ENCODE results near the gene LILRA2. TPM values are rescaled to one million over a fixed set of nuclear protein-coding genes. Genes with fewer than 3 reads are reported as not detected.
A peak's percentile ranks its signal among the peaks of the same experiment; 100 is the strongest.

The LILRA2 gene
- total and polyA plus RNA-seq, 10 of the 15 experiments (the other 5 are each of a cell fraction or from before 2014, with no cell fraction given): 0.16 to 1.8 (median 0.43) TPM

DNA sequence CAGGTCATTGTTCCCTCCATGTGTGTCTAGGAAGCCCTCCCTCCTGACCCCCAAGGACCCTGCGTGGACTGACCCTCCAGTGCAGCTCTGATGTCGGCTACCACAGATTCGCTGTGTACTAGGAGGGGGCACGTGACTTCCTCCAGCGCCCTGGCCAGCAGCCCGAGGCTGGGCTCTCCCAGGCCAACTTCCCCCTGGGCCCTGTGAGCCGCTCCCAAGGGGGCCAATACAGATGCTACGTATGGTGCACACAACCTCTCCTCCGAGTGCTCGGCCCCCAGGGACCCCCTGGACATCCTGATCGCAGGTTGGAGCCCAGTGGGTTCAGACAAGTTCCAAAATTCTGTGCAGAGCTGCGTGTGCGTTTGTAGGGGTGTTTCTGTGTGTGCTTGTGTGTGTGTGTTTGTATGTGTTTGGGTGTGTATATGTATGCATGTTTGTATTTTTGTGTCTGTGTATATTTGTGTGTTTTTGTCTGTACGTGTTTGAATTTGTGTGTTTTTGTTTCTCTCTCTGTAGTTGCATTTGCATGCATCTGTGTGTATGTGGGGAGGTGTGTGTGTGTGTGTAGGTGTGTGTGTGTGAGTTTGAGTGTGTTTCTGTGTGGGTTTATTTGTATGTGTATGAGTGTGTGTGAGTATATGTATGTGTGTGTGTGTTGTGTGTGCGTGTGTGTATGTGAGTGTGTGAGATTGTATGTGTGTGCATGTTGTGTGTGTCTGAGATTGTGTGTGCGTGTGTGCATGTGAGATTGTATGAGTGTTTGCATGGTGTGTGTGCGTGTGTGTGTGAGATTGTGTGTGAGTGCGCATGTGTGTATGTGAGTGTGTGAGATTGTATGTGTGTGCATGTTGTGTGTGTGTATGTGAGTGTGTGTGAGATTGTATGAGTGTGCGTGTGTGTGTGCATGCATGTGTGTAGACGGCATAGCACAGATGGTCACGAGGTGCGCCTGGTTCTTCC is 21.4 kb upstream of the LILRA2 start:
- intact Hi-C loops (cut with micrococcal nuclease; ENCODE audit: unreplicated experiment) (loop anchor here (2.0 to 5.0 kb wide), 4 partner anchors 17 to 70 kb away; no protein-coding TSS in a partner anchor), in situ Hi-C loops (cut with MboI) (no loop called here)
- Histone ChIP-seq H3K9me3 (replicated peaks; ENCODE audit: control insufficient read depth, insufficient read depth, low read length) (no peaks in the 10 kb centered on the region), H4K20me1 (ENCODE audit: control insufficient read depth, insufficient read depth) (no peaks in the 10 kb centered on the region), H3K79me2 (ENCODE audit: control insufficient read depth, insufficient read depth, low read length) (no peaks in the 10 kb centered on the region), H3K4me1 (ENCODE audit: control insufficient read depth, insufficient read depth, low read length) (peaks cover 27% of the 10 kb centered on the region), H3K27ac (ENCODE audit: control insufficient read depth, insufficient read depth) (peak overlapping the region; percentile 33), H2AFZ (ENCODE audit: control insufficient read depth, low read depth, low read length) (peak overlapping the region; percentile 77), H3K4me3 (peak overlapping the region; percentile 48; the same call in 1 of the 2 replicates), H3K27me3 (replicated peaks in 1 of 2; ENCODE audit: control insufficient read depth in 2 of 2, insufficient read depth in 2 of 2, low read length in 1 of 2) (no peaks in the 10 kb centered on the region), H3K36me3 (ENCODE audit: control insufficient read depth in 2 of 2, insufficient read depth in 2 of 2, low read length in 1 of 2) (no peaks in the 10 kb centered on the region), H3K4me2 (ENCODE audit: control insufficient read depth, insufficient read depth) (peak overlapping the region; percentile 68), H3K9ac (ENCODE audit: control insufficient read depth, insufficient read depth, low read length) (peak overlapping the region; percentile 30; the same call in 1 of the 2 replicates)
- ChIA-PET CTCF (interaction anchor here (1.1 to 1.9 kb wide), 7 partner anchors 21 to 122 kb away, joined by 3 to 9 read pairs (median 4); partner anchors contain the start of gene LILRA2), POLR2A (interaction anchor here (0.8 to 1.4 kb wide), 5 partner anchors 17 to 70 kb away, joined by 3 to 9 read pairs (median 3); no protein-coding TSS in a partner anchor), SMC1A (ENCODE audit: uncharacterized antibody, unreplicated experiment) (interaction anchor here (0.7 to 2.4 kb wide), 10 partner anchors 17 to 122 kb away, joined by 3 to 19 read pairs (median 5); no protein-coding TSS in a partner anchor), RAD21 (ENCODE audit: unreplicated experiment) (interaction anchor here (0.8 to 1.9 kb wide), 5 partner anchors 33 to 102 kb away, joined by 3 to 17 read pairs (median 4); no protein-coding TSS in a partner anchor)
- 27% methylated on average over 22 of the region's 22 CpGs for WGBS (ENCODE audit: insufficient coverage, insufficient replicate concordance, low lambda C conversion rate, missing lambda C conversion rate)
- DNase-seq (ENCODE audit: low read depth, low spot score) (peak; percentile 40), ATAC-seq (peak; percentile 87), FAIRE-seq (peak; percentile 74)
- BruUV-seq (replicated peaks): no TSS peak
- no peak for TF ChIP-seq NFXL1 (IDR thresholded peaks at IDR 0.05; ENCODE audit: borderline replicate concordance)
- TF ChIP-seq EZH2 (IDR thresholded peaks at IDR 0.05; ENCODE audit: borderline replicate concordance, control insufficient read depth, low read depth, low read length): no peak
- no peak for TF ChIP-seq NR2C1 (IDR thresholded peaks at IDR 0.05)
- no peak for TF ChIP-seq SUPT20H (IDR thresholded peaks at IDR 0.05; ENCODE audit: borderline replicate concordance, control insufficient read depth, low read depth, low read length)
- no peak for TF ChIP-seq STAT3 (IDR thresholded peaks at IDR 0.05; ENCODE audit: low read depth, low read length)
- TF ChIP-seq CBFB (IDR thresholded peaks at IDR 0.05; ENCODE audit: low read depth): no peak
- no peak for TF ChIP-seq CEBPB (IDR thresholded peaks at IDR 0.05; ENCODE audit: borderline replicate concordance in 1 of 2, low read depth in 2 of 2, low read length in 2 of 2)
- TF ChIP-seq ZNF687 (IDR thresholded peaks at IDR 0.05): no peak
- TF ChIP-seq CTCF (IDR thresholded peaks at IDR 0.05 in 2 of 3, conservative IDR thresholded peaks at IDR 0.05 in 1 of 3; ENCODE audit: control insufficient read depth in 2 of 3, extremely low read depth in 1 of 3, insufficient read depth in 1 of 3, low read depth in 3 of 3, low read length in 3 of 3): no peak
- TF ChIP-seq RAD21 (IDR thresholded peaks at IDR 0.05; ENCODE audit: insufficient read depth, low read depth, low read length): no peak
- TF ChIP-seq POLR2AphosphoS5 (IDR thresholded peaks at IDR 0.05; ENCODE audit: low read length): no peak
- TF ChIP-seq E4F1 (IDR thresholded peaks at IDR 0.05; ENCODE audit: borderline replicate concordance, partially characterized antibody): no peak

Measured in GM12878 (cell line).